ENCODE data around the gene RIMS4.

RIMS4 gene

DNA sequence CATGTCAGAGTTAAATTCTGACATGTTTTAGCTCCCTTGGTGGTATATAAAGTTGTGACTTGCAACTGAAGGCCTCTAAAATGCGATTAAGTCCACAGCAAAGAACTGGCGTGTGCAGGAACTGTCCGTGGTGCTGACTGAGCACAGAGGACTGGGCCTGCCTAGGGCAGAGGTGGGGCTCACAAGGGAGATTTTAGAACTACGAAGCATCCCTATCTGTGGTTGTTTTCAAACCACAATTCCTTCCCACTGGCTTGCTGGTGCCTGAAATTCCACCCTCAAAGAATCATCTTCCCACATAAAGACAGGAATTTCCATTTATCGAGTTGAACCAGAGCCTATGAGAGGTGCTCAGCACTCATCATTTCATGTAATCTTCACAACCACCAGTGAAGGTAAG, 30.1 kb downstream of the RIMS4 start:
- peaks cover 0 to 5% (median 0%) of the 10 kb centered on the region in 11 experiments; a peak in 2 of 22 replicates for H3K27me3 ChIP-seq
- no peak for TF ChIP-seq Cebpa-rat (IDR thresholded peaks at IDR 0.05)
- no peak overlapping the region for H3K9ac ChIP-seq
- H3K27ac ChIP-seq = no peak overlapping the region
- H3K36me3 ChIP-seq = no peaks in the 10 kb centered on the region
- no peak overlapping the region for H3K4me2 ChIP-seq
- peaks cover 0 to 7% (median 0%) of the 10 kb centered on the region in 11 experiments; a peak in 5 of 22 replicates for H4K20me1 ChIP-seq
- no peaks in the 10 kb centered on the region for H3K9me3 ChIP-seq (replicated peaks in 1 of 11)
- H3K4me1 ChIP-seq = no peaks in the 10 kb centered on the region
- no peak overlapping the region for H3K4me3 ChIP-seq

GRCh38 chr20:44776980-44777379, 33.4 kb downstream of the RIMS4 start:
- TF ChIP-seq Cebpa-rat (IDR thresholded peaks at IDR 0.05) = no peak

DNA sequence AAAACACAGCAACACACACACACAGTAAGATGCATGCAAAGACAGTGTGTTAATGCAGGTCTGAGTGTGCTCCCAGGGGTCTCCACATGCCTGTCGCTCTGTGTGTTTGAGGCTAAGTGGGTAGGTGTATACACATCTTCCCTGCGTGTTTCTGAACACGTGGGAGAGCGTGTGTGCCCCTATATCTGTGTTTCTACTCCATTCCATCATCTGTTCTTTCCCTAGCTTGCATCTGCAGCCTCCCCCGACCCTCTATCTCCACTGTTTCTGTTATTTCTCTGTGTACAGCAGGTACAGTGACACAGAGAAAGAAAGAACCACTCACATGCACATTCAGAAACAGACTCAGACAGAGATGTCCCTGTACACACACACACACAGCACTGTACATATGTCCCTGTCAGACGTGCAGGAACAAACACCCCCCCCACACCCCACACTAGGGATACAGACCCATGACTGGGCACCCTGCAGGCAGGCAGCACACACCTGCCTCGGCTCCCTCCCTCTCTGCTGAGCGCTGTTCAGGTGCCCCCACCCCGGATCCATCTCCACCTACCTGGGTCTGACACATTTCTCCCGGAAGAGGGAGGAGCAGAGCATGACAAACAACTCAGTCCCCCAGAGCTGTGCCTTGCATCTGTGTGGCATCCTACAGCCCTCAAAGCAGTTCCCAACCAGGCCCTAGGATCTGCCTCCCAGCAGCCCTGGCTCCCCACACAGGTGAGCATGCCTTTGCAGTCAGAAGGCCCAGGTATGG, 37.1 kb downstream of the RIMS4 start:
- H4K20me1 ChIP-seq = peaks cover 0 to 11% (median 0%) of the 10 kb centered on the region in 11 experiments; a peak in 4 of 22 replicates
- H3K9ac ChIP-seq = no peak overlapping the region
- H3K4me2 ChIP-seq = no peak overlapping the region
- H3K4me1 ChIP-seq = peaks cover 0 to 19% (median 13%) of the 10 kb centered on the region in 10 experiments; a peak in 11 of 20 replicates
- no peaks in the 10 kb centered on the region for H3K36me3 ChIP-seq
- no peaks in the 10 kb centered on the region for H3K9me3 ChIP-seq (replicated peaks in 1 of 11)
- no peak overlapping the region for H3K4me3 ChIP-seq
- peaks cover 0 to 11% (median 0%) of the 10 kb centered on the region in 11 experiments; a peak in 2 of 22 replicates for H3K27me3 ChIP-seq
- no peak for TF ChIP-seq Cebpa-rat (IDR thresholded peaks at IDR 0.05)
- H3K27ac ChIP-seq = no peak overlapping the region

More at GRCh38 chr20:44776980-44777379, 33.4 kb downstream of the RIMS4 start:
- Histone ChIP-seq H3K36me3 (no peaks in the 10 kb centered on the region), H3K4me3 (no peak overlapping the region), H3K27me3 (peaks cover 0 to 11% (median 0%) of the 10 kb centered on the region in 11 experiments; a peak in 2 of 22 replicates), H3K9ac (no peak overlapping the region), H3K4me2 (no peak overlapping the region), H3K4me1 (no peaks in the 10 kb centered on the region), H4K20me1 (peaks cover 0 to 4% (median 0%) of the 10 kb centered on the region in 11 experiments; a peak in 4 of 22 replicates), H3K9me3 (replicated peaks in 1 of 11) (no peaks in the 10 kb centered on the region), H3K27ac (no peak overlapping the region)

DNA sequence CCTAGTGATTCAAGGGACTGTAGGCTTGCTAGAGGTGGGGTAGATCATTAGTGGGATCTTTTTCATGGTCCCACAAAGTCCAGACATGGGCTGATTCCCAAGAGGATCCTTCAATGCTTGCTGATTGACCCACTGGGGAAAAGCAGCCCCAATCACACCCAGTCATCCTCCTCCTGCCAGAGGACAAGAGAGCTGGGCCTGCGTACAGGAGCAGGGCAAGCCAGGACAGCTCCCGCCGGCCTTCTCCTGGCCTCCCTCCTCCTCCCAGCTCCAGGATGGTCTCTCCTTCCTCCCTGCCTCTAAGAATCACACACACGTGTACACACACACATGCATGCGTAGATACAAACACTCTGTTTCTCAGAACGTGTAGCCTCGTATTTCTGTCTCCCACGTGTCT, 37.7 kb downstream of the RIMS4 start:
- Histone ChIP-seq H3K4me3 (no peak overlapping the region), H3K27me3 (peaks cover 0 to 11% (median 0%) of the 10 kb centered on the region in 11 experiments; a peak in 2 of 22 replicates), H3K27ac (no peak overlapping the region), H4K20me1 (peaks cover 0 to 11% (median 0%) of the 10 kb centered on the region in 11 experiments; a peak in 4 of 22 replicates), H3K9me3 (replicated peaks in 1 of 11) (no peaks in the 10 kb centered on the region), H3K4me1 (peaks cover 0 to 19% (median 13%) of the 10 kb centered on the region in 10 experiments; a peak in 11 of 20 replicates), H3K9ac (no peak overlapping the region), H3K36me3 (no peaks in the 10 kb centered on the region), H3K4me2 (no peak overlapping the region)
- no peak for TF ChIP-seq Cebpa-rat (IDR thresholded peaks at IDR 0.05)

DNA sequence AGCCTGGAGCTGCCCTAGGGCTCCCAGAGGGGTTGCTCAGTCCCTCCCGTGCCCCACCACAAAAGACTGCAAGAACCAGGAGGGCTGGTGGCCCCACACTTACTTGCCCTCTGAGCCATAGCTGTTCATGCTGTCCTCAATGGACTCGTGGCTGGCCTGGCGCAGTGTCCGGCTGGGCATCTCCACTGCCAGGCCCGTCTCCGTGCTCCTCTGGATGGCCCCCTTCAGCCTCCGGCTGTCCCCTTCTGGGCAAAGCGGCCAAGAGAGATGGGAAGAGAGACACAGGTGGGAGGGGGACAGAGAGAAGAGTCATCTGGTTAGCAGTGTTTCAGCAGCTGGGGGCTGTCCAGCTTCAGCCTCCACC, 39.2 kb downstream of the RIMS4 start:
- no peak for TF ChIP-seq Cebpa-rat (IDR thresholded peaks at IDR 0.05)
- Histone ChIP-seq H3K27me3 (peaks cover 0 to 11% (median 0%) of the 10 kb centered on the region in 11 experiments; a peak in 2 of 22 replicates), H3K9ac (no peak overlapping the region)

DNA sequence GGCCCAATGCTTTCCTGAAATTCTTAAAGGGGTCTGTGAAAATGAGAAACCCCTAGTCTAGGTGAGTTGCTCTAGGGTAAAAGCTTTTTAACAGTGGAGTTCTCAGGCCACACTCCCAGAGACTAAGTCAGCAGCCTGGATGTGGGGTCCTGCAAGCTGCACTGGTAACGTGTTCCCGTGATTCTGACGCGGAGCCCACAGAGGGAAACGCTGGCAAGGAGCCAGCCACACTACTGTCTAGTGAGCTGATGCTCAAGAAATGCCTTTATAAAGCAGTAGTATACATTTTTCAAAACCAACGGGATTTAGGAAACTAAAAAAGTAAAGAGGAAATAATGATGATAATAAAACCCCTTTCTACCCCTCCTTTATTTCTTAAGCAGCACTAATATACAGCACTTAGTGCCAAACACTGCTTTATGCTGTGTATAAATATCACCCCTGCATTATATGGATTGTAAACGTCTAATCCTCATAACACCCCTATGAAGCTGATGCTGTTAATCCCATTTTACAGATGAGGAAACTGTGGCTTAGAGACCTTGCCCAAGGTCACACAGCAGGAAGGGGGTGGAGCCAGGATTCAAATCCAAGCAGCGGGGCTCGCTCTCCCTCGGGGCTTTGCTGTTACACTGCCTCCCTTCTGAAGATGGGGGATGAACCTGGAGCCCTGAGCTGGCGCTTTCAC, 39.7 kb downstream of the RIMS4 start:
- peaks cover 0 to 10% (median 0%) of the 10 kb centered on the region in 11 experiments; a peak in 2 of 22 replicates for H3K27me3 ChIP-seq
- no peak overlapping the region for H3K4me2 ChIP-seq
- no peak for TF ChIP-seq Cebpa-rat (IDR thresholded peaks at IDR 0.05)

More for the DNA sequence above, 39.2 kb downstream of the RIMS4 start:
- Histone ChIP-seq H3K4me2 (no peak overlapping the region), H3K9me3 (replicated peaks in 1 of 11) (no peaks in the 10 kb centered on the region), H3K4me3 (no peak overlapping the region), H3K36me3 (no peaks in the 10 kb centered on the region), H3K27ac (no peak overlapping the region), H3K4me1 (peaks cover 0 to 19% (median 13%) of the 10 kb centered on the region in 10 experiments; a peak in 11 of 20 replicates), H4K20me1 (peaks cover 0 to 11% (median 0%) of the 10 kb centered on the region in 11 experiments; a peak in 5 of 22 replicates)

GRCh38 chr20:44769481-44769863, 40.9 kb downstream of the RIMS4 start:
- peaks cover 0 to 11% (median 0%) of the 10 kb centered on the region in 11 experiments; a peak in 3 of 22 replicates for H4K20me1 ChIP-seq
- no peaks in the 10 kb centered on the region for H3K27me3 ChIP-seq
- no peak overlapping the region for H3K9ac ChIP-seq
- no peak for TF ChIP-seq Cebpa-rat (IDR thresholded peaks at IDR 0.05)
- no peak overlapping the region for H3K27ac ChIP-seq
- peaks cover 0 to 19% (median 13%) of the 10 kb centered on the region in 10 experiments; a peak in 11 of 20 replicates for H3K4me1 ChIP-seq
- no peaks in the 10 kb centered on the region for H3K9me3 ChIP-seq (replicated peaks in 1 of 11)
- H3K4me2 ChIP-seq = peak overlapping the region in 5 of 11 experiments; percentile 27 to 40 (median 36); a peak in 8 of 22 replicates
- H3K4me3 ChIP-seq = no peak overlapping the region
- no peaks in the 10 kb centered on the region for H3K36me3 ChIP-seq

More for the DNA sequence above, 39.7 kb downstream of the RIMS4 start:
- no peaks in the 10 kb centered on the region for H3K36me3 ChIP-seq
- no peak overlapping the region for H3K27ac ChIP-seq
- peaks cover 0 to 11% (median 0%) of the 10 kb centered on the region in 11 experiments; a peak in 5 of 22 replicates for H4K20me1 ChIP-seq
- H3K9ac ChIP-seq = no peak overlapping the region
- H3K4me3 ChIP-seq = no peak overlapping the region
- peaks cover 0 to 19% (median 13%) of the 10 kb centered on the region in 10 experiments; a peak in 11 of 20 replicates for H3K4me1 ChIP-seq
- no peaks in the 10 kb centered on the region for H3K9me3 ChIP-seq (replicated peaks in 1 of 11)

- no peak overlapping the region for H3K4me3 ChIP-seq
- H3K27ac ChIP-seq = no peak overlapping the region
- H3K9ac ChIP-seq = no peak overlapping the region
- peaks cover 0 to 11% (median 0%) of the 10 kb centered on the region in 11 experiments; a peak in 3 of 22 replicates for H4K20me1 ChIP-seq
- no peaks in the 10 kb centered on the region for H3K36me3 ChIP-seq
- H3K27me3 ChIP-seq = no peaks in the 10 kb centered on the region
- no peak for TF ChIP-seq Cebpa-rat (IDR thresholded peaks at IDR 0.05)
- peak overlapping the region in 6 of 11 experiments; percentile 9 to 40 (median 32); a peak in 8 of 22 replicates for H3K4me2 ChIP-seq
- peaks cover 0 to 19% (median 13%) of the 10 kb centered on the region in 10 experiments; a peak in 11 of 20 replicates for H3K4me1 ChIP-seq
- H3K9me3 ChIP-seq (replicated peaks in 1 of 11) = no peaks in the 10 kb centered on the region
These were observed 41.4 kb downstream of the RIMS4 start for GRCh38 chr20:44768854-44769480.
